Body of pancreas (tissue), 4 donors: ENCODE results near the gene CLHC1. TPM values are rescaled to one million over a fixed set of nuclear protein-coding genes. Genes with fewer than 3 reads are reported as not detected.
A peak's percentile ranks its signal among the peaks of the same experiment; 100 is the strongest.

Experiments used
- ATAC-seq: fragments of 150-250 bp; one replicate; pipeline ENCODE4 v1.9.1; 2016
- DNase-seq, 4 donors: peaks; one replicate each; pipeline ENCODE4 v3.0.0-alpha.2; 2019
- H3K27ac ChIP-seq, 4 donors: fragments of 200-600 bp; sonication (generic); 1 replicate in 3 of 4; 2 replicates in 1 of 4; pipeline versions ENCODE4 v1.5.1 to v1.6.1; 2016 to 2019; ENCODE audit warnings: mild to moderate bottlenecking in 1 of 4, mixed read lengths in 1 of 4, moderate library complexity in 1 of 4
- H3K27me3 ChIP-seq, 2 donors: fragments of 200-600 bp; sonication (generic); one replicate each; pipeline ENCODE4 v1.6.0; 2016; ENCODE audit warnings: mild to moderate bottlenecking in 1 of 2
- H3K36me3 ChIP-seq, 2 donors: fragments of 200-600 bp; sonication (generic); replicated peaks in 1 of 2; 2 replicates each; pipeline ENCODE4 v1.5.1; 2016; ENCODE audit warnings: low read depth in 2 of 2; ENCODE audit not compliant: insufficient read depth in 1 of 2
- H3K4me1 ChIP-seq: fragments of 200-600 bp; sonication (generic); one replicate; pipeline ENCODE4 v1.6.0; 2016
- H3K4me3 ChIP-seq, 2 donors: fragments of 200-600 bp; sonication (generic); 1 replicate in 1 of 2; 2 replicates in 1 of 2; pipeline ENCODE4 v1.5.1; 2016 to 2019
- H3K9me3 ChIP-seq, 3 donors: fragments of 200-600 bp; sonication (generic); 1 replicate in 2 of 3; 2 replicates in 1 of 3; pipeline ENCODE4 v1.5.1; 2016
- POLR2A ChIP-seq, 3 donors: fragments of 450-650 bp; IDR thresholded peaks; one replicate each; pipeline ENCODE4 v1.6.1; 2016; ENCODE audit warnings: antibody characterized with exemption in 3 of 3, mild to moderate bottlenecking in 2 of 3
- WGBS, 2 donors: methylation state at CpG; one replicate each; pipeline ENCODE4 v1.1.5; 2017; 5-methylcytosine and 5-hydroxymethylcytosine counted together
- intact Hi-C: fragments of 100-400 bp; cut with DNase I; formaldehyde crosslinking; loops from one replicate; pipeline ENCODE4 v1.15.1; 2023
- total RNA-seq, 2 donors: library from RNA; depleted of rRNA; stranded (reverse); fragments of >200 nt; gene quantifications; one replicate each; pipeline ENCODE4 v1.1.0, GENCODE V29; 2016
- TF ChIP-seq, protein P1 (sequence below), 7 experiments: fragments of 450-650 bp in 4 of 7; fragments of 200-600 bp in 3 of 7; sonication (generic) in 3 of 7; IDR thresholded peaks; one replicate each; pipeline ENCODE4 v1.5.1; 2016 to 2019; ENCODE audit warnings: antibody characterized with exemption in 7 of 7

The CLHC1 gene
- total RNA-seq, 2 donors from 2014 or later: 3.3 to 19.7 TPM

DNA sequence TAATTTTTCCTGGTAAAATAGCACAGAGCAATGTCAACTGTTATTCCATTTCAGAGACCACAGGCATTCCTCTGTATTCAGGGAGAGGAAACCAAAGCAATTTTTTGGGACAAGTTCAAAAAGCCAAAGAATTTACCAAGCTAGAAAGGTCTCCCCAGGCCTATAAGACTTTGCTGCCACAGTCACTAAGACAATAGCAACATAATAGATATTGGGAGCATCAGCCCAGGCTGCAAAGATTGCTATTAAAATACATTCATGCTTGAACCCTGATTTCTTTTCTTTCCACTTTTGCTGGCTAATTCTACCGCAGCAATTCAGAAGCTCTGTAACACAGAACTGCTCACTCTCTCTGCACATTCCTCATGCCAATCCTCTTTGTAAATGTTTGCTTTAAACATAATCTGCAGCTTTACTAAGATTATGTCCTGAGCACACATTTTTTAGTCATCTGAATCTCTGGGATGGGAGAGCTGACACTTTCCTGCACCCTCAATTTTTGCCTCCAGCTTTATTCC, 76.3 kb downstream of the CLHC1 start:
- Histone ChIP-seq H3K4me3 (no peak overlapping the region), H3K9me3 (no peaks in the 10 kb centered on the region), H3K27ac (peak overlapping the region in 3 of 4 donors; percentile 16 to 46 (median 45)), H3K4me1 (peaks cover 72% of the 10 kb centered on the region), H3K27me3 (no peaks in the 10 kb centered on the region), H3K36me3 (no peaks in the 10 kb centered on the region)
- TF ChIP-seq, protein P1, sequence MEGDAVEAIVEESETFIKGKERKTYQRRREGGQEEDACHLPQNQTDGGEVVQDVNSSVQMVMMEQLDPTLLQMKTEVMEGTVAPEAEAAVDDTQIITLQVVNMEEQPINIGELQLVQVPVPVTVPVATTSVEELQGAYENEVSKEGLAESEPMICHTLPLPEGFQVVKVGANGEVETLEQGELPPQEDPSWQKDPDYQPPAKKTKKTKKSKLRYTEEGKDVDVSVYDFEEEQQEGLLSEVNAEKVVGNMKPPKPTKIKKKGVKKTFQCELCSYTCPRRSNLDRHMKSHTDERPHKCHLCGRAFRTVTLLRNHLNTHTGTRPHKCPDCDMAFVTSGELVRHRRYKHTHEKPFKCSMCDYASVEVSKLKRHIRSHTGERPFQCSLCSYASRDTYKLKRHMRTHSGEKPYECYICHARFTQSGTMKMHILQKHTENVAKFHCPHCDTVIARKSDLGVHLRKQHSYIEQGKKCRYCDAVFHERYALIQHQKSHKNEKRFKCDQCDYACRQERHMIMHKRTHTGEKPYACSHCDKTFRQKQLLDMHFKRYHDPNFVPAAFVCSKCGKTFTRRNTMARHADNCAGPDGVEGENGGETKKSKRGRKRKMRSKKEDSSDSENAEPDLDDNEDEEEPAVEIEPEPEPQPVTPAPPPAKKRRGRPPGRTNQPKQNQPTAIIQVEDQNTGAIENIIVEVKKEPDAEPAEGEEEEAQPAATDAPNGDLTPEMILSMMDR (IDR thresholded peaks at IDR 0.05): no peak
- TF ChIP-seq POLR2A (IDR thresholded peaks at IDR 0.05): no peak
- WGBS, 2 donors: 5 to 21% methylated on average over 1 of the region's 1 CpG
- intact Hi-C loops: no loop called here
- DNase-seq (no peak), ATAC-seq (no peak)

DNA sequence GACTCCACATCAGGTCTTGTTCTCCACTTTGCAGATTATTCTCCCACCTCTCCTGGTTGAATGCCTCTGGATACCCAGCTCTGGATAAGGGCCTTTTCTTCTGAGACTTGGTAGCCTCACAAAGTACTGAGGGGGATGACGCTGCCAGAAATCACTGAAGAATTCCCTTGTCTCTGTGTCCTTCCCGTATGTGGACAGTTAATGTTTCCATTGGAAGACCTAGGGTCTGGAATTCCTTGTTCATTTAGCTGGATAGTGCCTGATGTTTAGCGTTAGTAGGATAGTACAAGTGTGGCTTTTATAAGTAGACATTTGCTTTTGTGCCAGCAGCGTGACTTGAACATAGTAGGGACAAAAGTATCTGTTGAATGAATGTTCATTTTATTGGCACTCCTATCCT, 76.9 kb downstream of the CLHC1 start:
- Histone ChIP-seq H3K36me3 (no peaks in the 10 kb centered on the region), H3K27me3 (no peaks in the 10 kb centered on the region), H3K4me1 (peaks cover 66% of the 10 kb centered on the region), H3K27ac (peak overlapping the region in 1 of 4 donors; percentile 45), H3K4me3 (no peak overlapping the region), H3K9me3 (no peaks in the 10 kb centered on the region)
- ATAC-seq (no peak), DNase-seq (no peak)
- no peak for TF ChIP-seq POLR2A (IDR thresholded peaks at IDR 0.05)
- TF ChIP-seq, protein P1 (IDR thresholded peaks at IDR 0.05): no peak
- WGBS, 2 donors: 85 to 97% methylated on average over 4 of the region's 4 CpGs
- intact Hi-C loops: no loop called here

DNA sequence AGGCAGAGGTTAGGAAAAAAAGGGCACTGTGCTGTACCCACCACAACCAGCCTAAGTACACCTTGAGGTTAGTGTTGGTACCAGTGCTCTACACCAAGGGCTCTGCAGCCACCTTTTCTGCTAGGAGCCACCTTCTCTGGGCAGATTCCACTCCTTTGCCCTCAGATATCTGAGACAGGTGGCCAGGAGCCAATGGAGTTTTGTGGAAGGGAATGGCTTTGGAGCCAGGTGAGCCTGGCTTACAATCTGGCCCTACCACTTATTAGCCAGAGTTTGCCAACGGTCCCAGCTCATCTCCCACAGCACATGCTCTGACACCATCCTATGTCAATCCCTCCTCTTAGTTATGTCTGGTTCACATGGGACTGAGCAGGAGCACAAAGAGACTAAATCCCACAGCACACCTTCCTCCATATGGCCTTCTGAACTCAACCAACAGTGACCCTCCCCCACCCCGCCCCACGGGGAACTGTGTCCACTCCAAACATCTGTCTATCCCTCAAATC, 77.5 kb downstream of the CLHC1 start:
- H3K9me3 ChIP-seq: no peaks in the 10 kb centered on the region
- intact Hi-C loops: no loop called here
- TF ChIP-seq POLR2A (IDR thresholded peaks at IDR 0.05): no peak
- TF ChIP-seq, protein P1 (IDR thresholded peaks at IDR 0.05): no peak
- H3K4me1 ChIP-seq: peaks cover 61% of the 10 kb centered on the region
- WGBS, 2 donors: 64 to 79% methylated on average over 3 of the region's 3 CpGs
- H3K4me3 ChIP-seq: no peak overlapping the region
- ATAC-seq (no peak), DNase-seq (no peak)
- no peaks in the 10 kb centered on the region for H3K27me3 ChIP-seq
- no peak overlapping the region for H3K27ac ChIP-seq
- H3K36me3 ChIP-seq: no peaks in the 10 kb centered on the region

DNA sequence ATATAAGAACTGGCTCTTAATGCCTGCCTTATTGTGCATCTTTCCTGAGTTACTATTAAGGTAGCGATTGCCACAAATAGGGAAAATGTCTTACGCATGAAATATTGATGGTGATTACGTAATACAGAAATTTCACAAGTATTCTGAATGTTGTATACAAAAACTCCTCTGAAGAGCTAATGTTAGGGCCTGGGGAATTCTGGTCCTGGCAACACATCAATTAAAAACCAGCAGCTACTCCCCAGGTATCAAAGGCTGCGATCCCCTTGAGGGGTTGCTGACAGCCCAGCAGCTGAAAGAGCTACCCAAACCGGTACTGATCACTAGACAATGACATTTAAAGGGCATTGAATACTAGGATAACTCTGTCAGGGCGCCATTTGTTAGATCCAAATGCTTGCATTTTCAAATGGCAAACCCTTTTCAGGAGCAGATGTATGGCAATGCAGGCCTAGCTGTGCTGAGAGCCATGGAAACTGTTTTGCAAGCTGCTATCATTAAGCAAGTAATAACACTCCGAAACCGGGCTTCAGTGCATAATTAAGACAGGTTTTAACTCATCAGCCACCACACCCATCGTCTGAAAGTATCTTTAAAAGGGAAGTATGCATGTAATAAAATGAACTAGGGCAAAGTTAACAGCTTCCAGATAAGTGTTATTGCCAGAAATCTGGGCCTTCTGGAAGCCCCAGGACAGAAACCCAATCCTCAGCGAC, 78.4 kb downstream of the CLHC1 start:
- 64 to 74% methylated on average over 10 of the region's 10 CpGs for WGBS, 2 donors
- DNase-seq (no peak), ATAC-seq (no peak)
- intact Hi-C loops: no loop called here
- no peaks in the 10 kb centered on the region for H3K9me3 ChIP-seq
- H3K4me3 ChIP-seq: no peak overlapping the region
- no peaks in the 10 kb centered on the region for H3K27me3 ChIP-seq
- peaks cover 53% of the 10 kb centered on the region for H3K4me1 ChIP-seq
- H3K27ac ChIP-seq: no peak overlapping the region
- no peaks in the 10 kb centered on the region for H3K36me3 ChIP-seq
- TF ChIP-seq, protein P1 (IDR thresholded peaks at IDR 0.05): no peak
- TF ChIP-seq POLR2A (IDR thresholded peaks at IDR 0.05): no peak
